Glomerular visceral epithelial cell (primary cell): Measurements from ENCODE around the gene GJB2.

Experiments
- DNase-seq: peaks from one replicate; pipeline ENCODE4 v3.0.0-alpha.2; 2016; ENCODE audit errors: extremely low spot score

Gene GJB2

DNA sequence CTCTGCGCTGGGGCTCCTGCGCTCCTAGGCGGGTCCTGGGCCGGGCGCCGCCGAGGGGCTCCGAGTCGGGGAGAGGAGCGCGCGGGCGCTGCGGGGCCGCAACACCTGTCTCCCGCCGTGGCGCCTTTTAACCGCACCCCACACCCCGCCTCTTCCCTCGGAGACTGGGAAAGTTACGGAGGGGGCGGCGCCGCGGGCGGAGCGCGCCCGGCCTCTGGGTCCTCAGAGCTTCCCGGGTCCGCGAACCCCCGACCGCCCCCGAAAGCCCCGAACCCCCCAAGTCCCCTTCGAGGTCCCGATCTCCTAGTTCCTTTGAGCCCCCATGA, at the start of gene GJB2:
Gene GJB2, minus strand, starts transcription at position 103 of the 326 bp plus-strand sequence. CDS start 3,357 bp downstream, outside the sequence.
- DNase-seq, result no peak

DNA sequence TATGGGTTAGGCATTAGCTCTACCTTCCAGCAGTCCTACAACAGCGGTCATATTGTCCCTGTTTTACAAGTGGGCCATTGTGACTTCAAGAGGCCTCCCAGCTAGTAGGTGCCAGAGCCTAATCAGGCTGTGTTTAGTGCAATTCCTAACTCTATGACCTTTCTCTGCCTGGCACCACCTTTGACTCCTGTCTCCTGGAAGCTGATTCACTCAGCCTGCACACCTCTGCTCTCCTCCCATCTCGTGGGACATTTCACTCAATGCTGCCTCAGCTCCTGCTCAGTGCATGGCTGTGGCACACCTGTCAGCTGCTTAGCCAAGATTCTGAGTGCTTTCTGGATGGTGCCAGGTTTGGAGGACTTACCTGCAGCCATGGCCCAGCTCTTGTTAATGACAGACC, 48.9 kb upstream of the GJB2 start:
- DNase-seq, result no peak

DNA sequence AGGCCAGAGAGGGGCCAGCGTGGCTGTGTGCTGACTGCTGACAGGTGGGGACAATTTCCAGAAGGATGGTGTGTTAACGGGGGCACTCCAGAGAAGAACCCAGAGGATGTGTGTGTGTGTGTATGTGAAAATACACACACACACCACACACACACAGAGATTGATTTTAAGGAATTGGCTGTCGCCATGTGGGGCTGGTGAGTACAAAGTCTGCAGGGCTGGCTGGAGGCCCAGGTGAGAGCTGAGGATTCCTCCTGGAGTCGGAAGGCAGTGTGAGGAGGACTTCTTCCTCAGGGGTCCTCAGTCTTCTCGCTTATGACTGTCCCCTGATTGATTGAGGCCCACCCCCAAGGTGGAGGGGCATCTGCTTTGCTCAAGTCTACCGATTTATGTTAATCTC, 47.0 kb upstream of the GJB2 start:
- no peak for DNase-seq

DNA sequence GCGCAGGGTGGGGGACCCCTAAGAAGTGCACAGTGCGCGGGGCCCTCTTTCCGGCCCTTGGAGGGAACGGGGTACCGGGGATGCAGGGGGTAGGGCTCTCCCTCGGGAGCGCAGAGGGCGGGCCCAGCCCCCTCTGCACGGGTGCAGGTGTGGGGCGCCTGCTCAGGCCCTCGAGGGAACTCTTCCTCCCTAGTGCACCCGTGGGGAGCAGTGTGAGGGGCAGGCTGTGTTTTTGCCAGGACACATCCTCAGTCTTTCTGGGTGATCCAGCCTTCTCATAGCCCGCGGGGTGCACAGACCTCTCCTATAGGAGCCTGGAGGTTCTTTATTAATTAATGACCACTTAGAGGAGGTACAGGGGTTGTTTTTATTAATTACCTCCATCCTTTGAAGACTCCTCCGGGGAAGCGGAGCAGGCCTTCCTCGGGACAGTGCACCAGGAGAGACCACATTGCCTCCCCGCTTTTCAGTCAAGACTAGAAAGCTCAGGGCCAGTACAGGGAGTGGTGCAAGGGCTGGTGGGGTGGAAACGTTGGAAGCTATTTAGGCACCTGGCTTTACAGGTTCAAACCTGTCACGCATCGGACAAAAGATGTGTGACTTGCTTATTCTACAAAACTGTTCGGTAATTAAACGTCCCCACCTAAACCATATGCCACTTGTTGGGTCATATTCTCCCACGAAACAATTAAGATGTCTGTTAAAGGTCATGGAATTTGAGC, 40.0 kb upstream of the GJB2 start:
- DNase-seq, result no peak

- no peak for DNase-seq
Observed at GRCh38 chr13:20231839-20232555, 39.3 kb upstream of the GJB2 start, which contains the start of gene GJB6. Gene GJB6, minus strand, starts transcription at chr13:20232319. Its CDS starts 8,839 bp downstream, at chr13:20223480.

GRCh38 chr13:20230913-20231838, 38.4 kb upstream of the GJB2 start:
- no peak for DNase-seq

DNA sequence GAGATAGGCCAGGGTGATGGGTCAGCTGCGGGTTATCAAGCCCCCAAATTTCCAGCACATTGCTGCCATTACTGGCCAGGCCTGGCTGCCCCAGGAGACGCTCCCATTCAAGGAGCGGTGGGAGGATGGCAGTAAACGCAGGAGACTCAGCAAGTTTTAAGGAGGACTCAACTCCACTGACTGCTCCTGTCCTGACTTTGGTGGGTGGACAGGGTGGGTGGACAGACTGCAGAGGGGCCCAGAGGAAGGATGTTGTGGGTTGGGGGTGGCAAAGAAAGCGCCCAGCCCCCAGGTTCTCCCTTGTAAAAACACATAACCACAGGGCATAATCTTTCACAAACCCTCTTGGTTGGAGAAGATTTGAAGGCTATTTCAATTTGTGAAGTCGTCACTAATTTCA, 35.0 kb upstream of the GJB2 start:
- DNase-seq, result no peak

GRCh38 chr13:20227288-20227687, 34.5 kb upstream of the GJB2 start:
- no peak for DNase-seq

DNA sequence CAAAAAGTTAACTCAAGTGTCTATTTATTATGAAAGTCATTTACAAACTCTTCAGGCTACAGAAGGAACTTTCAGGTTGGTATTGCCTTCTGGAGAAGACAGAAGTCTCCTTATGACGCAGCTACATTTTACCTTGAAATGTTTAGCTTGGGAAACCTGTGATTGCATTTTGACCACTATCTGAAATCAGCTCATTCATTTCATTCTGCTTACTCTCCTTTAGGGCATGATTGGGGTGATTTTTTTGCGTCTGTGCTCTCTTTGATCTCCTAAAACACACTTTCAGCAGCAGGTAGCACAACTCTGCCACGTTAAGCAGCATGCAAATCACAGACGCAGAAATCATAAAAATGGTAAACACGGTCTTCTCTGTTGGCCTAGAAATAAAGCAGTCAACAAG, 29.8 kb upstream of the GJB2 start:
- DNase-seq, result no peak

DNA sequence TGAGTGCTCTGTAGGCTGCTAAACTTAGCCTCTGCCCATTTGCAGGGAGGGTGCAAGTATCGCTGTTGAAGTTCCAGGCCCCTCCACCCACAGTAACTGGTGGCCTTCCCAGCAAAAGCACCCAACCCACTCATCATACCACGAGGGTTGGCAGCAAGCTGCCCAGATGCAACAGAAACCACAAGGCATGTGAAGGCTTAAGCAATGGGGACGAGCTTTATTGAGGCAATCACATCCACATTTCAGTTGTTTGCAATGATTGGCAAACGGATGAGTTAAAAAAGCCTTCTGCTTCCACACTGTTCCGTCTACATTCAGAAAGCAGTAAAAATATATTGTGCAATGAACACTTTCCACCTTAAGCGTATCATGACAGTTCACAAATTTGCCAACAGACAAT, 29.0 kb upstream of the GJB2 start:
- no peak for DNase-seq

GRCh38 chr13:20219577-20219976, 26.8 kb upstream of the GJB2 start:
- DNase-seq, result no peak

- DNase-seq, result no peak
Observed at GRCh38 chr13:20217168-20217567, 24.4 kb upstream of the GJB2 start.

- DNase-seq, result no peak
Observed at GRCh38 chr13:20209948-20210347, 17.2 kb upstream of the GJB2 start.

DNA sequence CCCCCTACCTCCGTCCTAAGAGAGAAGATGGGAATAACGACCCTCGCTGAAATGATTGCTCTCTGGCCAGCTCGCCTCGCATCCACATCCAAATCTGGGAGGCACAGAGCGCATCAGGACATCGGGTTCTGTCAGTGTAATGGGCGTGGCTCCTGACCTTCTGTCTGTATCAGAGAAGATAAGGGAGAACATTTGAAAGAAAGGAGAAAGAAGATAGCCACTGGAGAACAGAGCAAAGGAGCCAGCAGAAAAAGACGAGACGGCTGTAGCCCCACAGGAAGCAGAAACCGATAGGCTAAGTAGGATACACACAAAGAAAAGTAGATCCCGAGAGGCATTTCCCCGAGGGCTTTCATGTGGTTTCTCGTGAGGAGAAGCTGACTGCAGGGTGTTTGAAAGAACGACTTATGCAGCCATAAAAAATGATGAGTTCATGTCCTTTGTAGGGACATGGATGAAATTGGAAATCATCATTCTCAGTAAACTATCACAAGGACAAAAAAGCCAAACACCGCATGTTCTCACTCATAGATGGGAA, 14.0 kb upstream of the GJB2 start:
- no peak for DNase-seq

DNA sequence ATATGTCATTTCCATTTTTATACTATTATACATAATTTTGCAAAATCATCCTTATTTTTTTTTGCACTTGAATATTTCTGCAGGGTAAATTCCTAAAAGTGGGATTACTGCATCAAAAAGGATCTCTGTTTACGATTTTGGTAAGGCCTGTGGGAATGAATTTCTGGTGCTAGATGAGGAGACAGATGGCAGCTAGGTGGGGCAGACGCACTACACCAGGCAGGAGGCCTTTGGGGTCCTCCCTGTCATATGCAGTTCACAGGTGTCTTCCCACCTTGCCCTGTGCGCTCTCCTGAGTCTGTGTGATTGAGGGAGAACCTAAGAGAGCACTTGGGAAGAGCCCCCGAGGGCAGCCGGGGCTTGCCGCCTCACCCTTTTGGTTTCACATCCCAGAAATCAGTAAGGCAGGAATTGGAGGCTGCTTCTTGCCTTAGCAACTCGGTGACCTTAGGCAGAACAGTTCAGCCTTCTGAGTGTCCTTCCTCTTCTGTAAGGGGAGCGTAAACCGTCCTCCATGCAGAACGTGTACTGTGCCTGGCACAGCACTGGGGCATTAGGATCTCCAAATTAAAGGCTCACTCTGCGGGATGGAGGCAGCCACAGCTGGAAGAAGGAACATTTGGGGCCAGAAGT, 13.4 kb upstream of the GJB2 start:
- no peak for DNase-seq

DNA sequence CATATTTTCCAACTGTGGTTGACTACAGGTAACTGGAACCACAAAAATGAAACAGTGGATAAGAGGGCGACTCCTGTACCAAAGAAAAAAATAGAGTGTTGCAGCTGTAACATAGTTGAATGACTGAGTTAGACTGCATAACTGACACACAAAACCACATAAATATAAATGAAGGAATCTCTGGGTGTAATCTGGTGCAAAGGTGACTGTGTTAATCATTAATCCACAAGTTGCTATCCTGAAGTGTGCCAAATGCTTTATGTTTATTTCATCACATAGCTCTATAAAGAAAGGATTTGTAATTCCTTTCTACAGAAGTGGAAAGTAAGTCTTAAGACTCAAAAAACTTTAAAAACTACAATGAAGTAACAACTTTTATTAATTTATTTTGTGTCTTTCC, 6.0 kb upstream of the GJB2 start:
- DNase-seq, result peak; percentile 60

- DNase-seq, result peak; percentile 71
Observed at GRCh38 chr13:20197361-20197834, 4.7 kb upstream of the GJB2 start.

- DNase-seq, result no peak
Observed at GRCh38 chr13:20195801-20196200, 3.1 kb upstream of the GJB2 start.

DNA sequence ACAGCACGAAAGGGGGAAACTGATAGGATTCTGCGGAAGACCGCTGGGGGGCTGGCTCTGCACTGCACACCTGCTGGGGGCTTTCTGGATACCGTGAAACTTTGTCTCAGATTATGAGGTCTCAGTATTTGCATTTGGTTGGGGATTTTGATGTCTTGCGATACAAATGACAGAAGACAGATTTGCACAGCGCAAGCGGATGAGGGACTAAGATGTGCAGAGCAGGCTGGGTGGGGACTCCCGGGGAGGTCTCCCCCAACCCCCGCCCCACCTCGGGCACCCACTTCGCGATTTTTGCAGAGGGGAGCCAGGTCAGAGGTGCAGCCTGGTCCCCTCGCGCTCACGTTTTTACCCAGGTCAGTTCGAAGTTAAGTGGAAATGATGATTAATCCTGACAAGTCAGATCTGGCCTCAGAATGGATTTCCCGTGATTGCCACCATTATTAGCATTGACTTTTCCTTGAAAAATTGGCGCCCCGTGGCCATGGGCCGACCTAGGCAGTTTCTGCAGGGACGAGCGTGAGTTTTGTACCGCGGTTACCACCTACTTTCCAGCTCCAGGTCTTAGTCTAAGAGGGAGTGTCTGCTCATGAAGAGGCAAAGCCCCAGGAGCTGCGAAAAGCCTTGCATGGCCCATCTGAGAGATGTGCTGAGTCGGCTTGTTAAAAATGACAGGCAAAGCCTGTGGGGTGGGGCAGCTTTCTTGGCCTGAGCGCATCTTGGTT, 1.3 kb upstream of the GJB2 start:
- DNase-seq, result no peak

DNA sequence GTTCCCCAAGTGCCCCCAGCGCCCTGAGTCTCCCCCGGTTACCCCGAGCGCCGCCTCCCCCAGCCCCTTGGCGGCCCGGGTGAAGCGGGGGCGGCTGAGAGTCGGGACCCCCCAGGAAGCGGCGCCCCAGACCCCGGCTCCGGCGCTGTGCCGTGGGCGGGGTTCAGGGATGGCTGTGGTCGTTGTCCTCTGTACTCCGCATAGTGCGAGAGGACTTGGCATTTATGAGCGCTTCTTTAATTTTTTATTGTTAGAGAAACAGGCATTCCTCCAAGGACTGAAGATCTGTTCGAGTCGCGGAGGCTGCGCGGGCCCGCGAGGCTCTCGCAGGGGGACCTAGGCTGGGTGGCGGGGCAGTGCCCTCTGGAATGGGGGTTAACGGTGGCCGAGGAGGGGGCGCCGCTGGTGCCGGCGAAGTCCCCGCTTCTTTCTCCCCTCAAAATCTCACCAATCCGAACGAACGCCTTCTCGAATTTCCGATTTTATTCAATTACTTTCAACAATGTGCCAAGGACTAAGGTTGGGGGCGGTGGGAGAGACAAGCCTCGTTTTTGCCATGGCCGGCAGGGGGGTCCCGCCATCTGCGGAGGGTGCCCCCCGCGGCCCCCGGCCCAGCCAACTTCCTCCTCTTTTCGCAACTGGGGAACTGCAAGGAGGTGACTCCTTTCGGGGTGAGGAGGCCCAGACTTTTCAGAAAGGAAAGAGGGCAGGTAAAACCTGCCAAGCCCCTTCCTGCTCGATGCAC, 596 bp upstream of the GJB2 start:
- DNase-seq, result no peak
